Right atrium auricular region (tissue), 2 donors: ENCODE results near the gene CLEC4G. TPM values are rescaled to one million over a fixed set of nuclear protein-coding genes. Genes with fewer than 3 reads are reported as not detected.

Source experiments
- DNase-seq: peaks from one replicate; pipeline ENCODE4 v3.0.0-alpha.2; 2019; ENCODE audit warnings: low spot score
- H3K27ac ChIP-seq, 2 donors: fragments of 200-600 bp; sonication (generic); 1 replicate in 1 of 2; 2 replicates in 1 of 2; pipeline ENCODE4 v1.5.1; 2016 to 2019
- H3K27me3 ChIP-seq, 2 donors: fragments of 200-600 bp; sonication (generic); one replicate each; pipeline versions ENCODE4 v1.5.1 to v1.6.0; 2017 to 2019
- H3K36me3 ChIP-seq: fragments of 200-600 bp; sonication (generic); one replicate; pipeline ENCODE4 v1.5.1; 2016
- H3K4me1 ChIP-seq, 2 donors: fragments of 200-600 bp; sonication (generic); one replicate each; pipeline versions ENCODE4 v1.5.1 to v1.6.0; 2017 to 2019
- H3K4me3 ChIP-seq, 2 donors: fragments of 200-600 bp; sonication (generic); 1 replicate in 1 of 2; 2 replicates in 1 of 2; pipeline ENCODE4 v1.5.1; 2017 to 2019; ENCODE audit warnings: mild to moderate bottlenecking in 1 of 2, moderate library complexity in 1 of 2
- H3K9me3 ChIP-seq, 2 donors: fragments of 200-600 bp; sonication (generic); one replicate each; pipeline ENCODE4 v1.5.1; 2019
- CTCF ChIP-seq, 2 donors: fragments of 200-600 bp; sonication (generic); IDR thresholded peaks; one replicate each; pipeline ENCODE4 v1.5.1; 2019; ENCODE audit warnings: antibody characterized with exemption in 2 of 2
- total RNA-seq, 2 donors: library from RNA; depleted of rRNA; stranded (reverse); fragments of >200 nt; gene quantifications; one replicate each; pipeline ENCODE4 v1.1.0, GENCODE V29; 2016

Gene CLEC4G
- total RNA-seq, 2 donors from 2014 or later = 0.55 TPM; not detected in 1

GRCh38 chr19:7720351-7720750 is 11.6 kb downstream of the CLEC4G start:
- Histone ChIP-seq H3K36me3 (no peaks in the 10 kb centered on the region), H3K4me3 (no peak overlapping the region), H3K27me3 (no peaks in the 10 kb centered on the region), H3K27ac (no peak overlapping the region), H3K9me3 (peaks cover 0 to 8% of the 10 kb centered on the region in 2 donors), H3K4me1 (no peaks in the 10 kb centered on the region)
- no peak for DNase-seq
- no peak for TF ChIP-seq CTCF (IDR thresholded peaks at IDR 0.05)

- TF ChIP-seq CTCF (IDR thresholded peaks at IDR 0.05) = no peak
- Histone ChIP-seq H3K9me3 (peaks cover 0 to 8% of the 10 kb centered on the region in 2 donors), H3K4me1 (no peaks in the 10 kb centered on the region), H3K27me3 (no peaks in the 10 kb centered on the region), H3K27ac (no peak overlapping the region), H3K36me3 (no peaks in the 10 kb centered on the region), H3K4me3 (no peak overlapping the region)
- DNase-seq = no peak
Observed at GRCh38 chr19:7718668-7719067, 13.2 kb downstream of the CLEC4G start.

GRCh38 chr19:7716762-7717161 is 15.1 kb downstream of the CLEC4G start:
- Histone ChIP-seq H3K9me3 (peaks cover 0 to 8% of the 10 kb centered on the region in 2 donors), H3K27ac (no peak overlapping the region), H3K36me3 (no peaks in the 10 kb centered on the region), H3K4me1 (no peaks in the 10 kb centered on the region), H3K4me3 (no peak overlapping the region), H3K27me3 (no peaks in the 10 kb centered on the region)
- TF ChIP-seq CTCF (IDR thresholded peaks at IDR 0.05) = no peak
- no peak for DNase-seq

DNA sequence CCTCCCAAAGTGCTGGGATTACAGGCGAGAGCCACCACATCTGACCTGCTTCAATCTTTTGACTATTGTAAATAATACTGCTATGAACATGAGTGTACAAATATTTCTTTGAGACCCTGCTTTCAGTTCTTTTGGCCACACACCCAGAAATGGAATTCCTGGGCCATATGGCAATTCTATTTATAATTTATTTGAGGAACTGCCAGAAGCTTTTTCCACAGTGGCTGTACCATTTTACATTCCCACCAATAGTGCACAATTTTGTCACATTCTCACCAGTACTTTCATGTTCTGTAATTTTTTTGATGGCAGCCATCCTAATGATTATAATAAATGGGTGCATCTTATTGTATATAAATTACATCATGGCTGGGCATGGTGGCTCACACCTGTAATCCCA is 16.2 kb downstream of the CLEC4G start:
- Histone ChIP-seq H3K4me3 (no peak overlapping the region), H3K4me1 (no peaks in the 10 kb centered on the region), H3K36me3 (no peaks in the 10 kb centered on the region), H3K9me3 (peaks cover 0 to 8% of the 10 kb centered on the region in 2 donors), H3K27ac (no peak overlapping the region), H3K27me3 (no peaks in the 10 kb centered on the region)
- no peak for TF ChIP-seq CTCF (IDR thresholded peaks at IDR 0.05)
- no peak for DNase-seq

DNA sequence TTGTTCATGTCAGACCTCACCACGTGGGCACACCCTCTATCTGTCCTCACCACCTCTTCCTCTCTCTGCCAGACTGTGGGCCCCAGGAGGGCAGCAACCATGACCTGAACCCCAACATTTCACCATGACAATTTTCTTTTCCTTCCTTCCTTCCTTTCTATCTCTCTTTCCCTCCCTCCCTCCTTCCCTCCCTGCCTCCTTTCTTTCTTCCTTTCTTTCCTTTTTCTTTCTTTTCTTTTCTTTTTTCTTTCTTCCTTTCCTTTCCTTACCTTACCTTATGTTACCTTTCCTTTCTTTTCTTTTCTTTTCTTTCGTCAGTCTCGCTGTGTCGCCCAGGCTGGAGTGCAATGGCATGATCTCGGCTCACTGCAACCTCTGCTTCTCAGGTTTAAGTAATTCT is 21.3 kb downstream of the CLEC4G start:
- no peak for DNase-seq
- Histone ChIP-seq H3K9me3 (no peaks in the 10 kb centered on the region), H3K4me1 (no peaks in the 10 kb centered on the region), H3K4me3 (no peak overlapping the region), H3K27me3 (no peaks in the 10 kb centered on the region), H3K27ac (no peak overlapping the region), H3K36me3 (no peaks in the 10 kb centered on the region)
- no peak for TF ChIP-seq CTCF (IDR thresholded peaks at IDR 0.05)

DNA sequence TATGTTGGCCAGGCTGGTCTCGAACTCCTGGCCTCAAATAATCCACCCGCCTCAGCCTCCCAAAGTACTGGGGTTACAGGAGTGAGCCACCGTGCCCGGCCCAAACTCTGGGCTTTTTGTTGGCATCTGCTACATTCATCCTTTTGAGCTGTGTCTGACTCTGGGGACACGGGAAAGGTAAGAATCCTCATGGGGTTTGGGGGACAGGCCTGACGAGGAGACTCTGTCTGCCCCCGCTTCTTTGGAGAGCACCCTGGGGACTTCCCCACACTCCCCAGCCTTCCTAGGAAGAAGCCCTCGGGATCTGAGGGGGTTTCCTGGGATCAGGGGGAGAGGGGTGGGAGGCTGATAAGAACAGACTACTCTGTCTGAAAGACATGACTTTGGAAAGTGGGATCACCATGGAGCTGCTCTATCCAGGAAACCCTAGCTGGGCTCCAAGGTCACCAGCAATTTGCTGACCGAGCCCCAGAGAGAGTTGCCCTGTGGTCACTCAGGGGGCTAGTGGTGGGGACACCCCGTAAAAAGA is 21.9 kb downstream of the CLEC4G start:
- no peak for DNase-seq
- H3K27me3 ChIP-seq = no peaks in the 10 kb centered on the region
- no peaks in the 10 kb centered on the region for H3K9me3 ChIP-seq
- no peak overlapping the region for H3K27ac ChIP-seq
- H3K36me3 ChIP-seq = no peaks in the 10 kb centered on the region
- TF ChIP-seq CTCF (IDR thresholded peaks at IDR 0.05) = no peak
- H3K4me1 ChIP-seq = no peaks in the 10 kb centered on the region
- H3K4me3 ChIP-seq = no peak overlapping the region
